BLaER1 treated with 17β-estradiol and CSF1 and Interleukin-3, amounts not matched to agents 10 nM and 100 nM (cell line): ENCODE data around the gene ZNF618.

Source experiments
- H3K27ac ChIP-seq, 11 experiments: shearing (Covaris generic); formaldehyde crosslinking; 2 replicates each; pipeline ENCODE4 v1.8.1; 2022
- H3K27me3 ChIP-seq, 11 experiments: shearing (Covaris generic); formaldehyde crosslinking; 2 replicates each; pipeline ENCODE4 v1.8.1; 2022
- H3K36me3 ChIP-seq, 11 experiments: shearing (Covaris generic); formaldehyde crosslinking; 2 replicates each; pipeline ENCODE4 v1.8.1; 2022
- H3K4me1 ChIP-seq, 10 experiments: shearing (Covaris generic); formaldehyde crosslinking; 2 replicates each; pipeline ENCODE4 v1.8.1; 2022
- H3K4me2 ChIP-seq, 11 experiments: shearing (Covaris generic); formaldehyde crosslinking; 2 replicates each; pipeline ENCODE4 v1.8.1; 2022
- H3K4me3 ChIP-seq, 10 experiments: shearing (Covaris generic); formaldehyde crosslinking; 2 replicates each; pipeline ENCODE4 v1.8.1; 2022
- H3K9ac ChIP-seq, 11 experiments: shearing (Covaris generic); formaldehyde crosslinking; 2 replicates each; pipeline ENCODE4 v1.8.1; 2022
- H3K9me3 ChIP-seq, 11 experiments: shearing (Covaris generic); formaldehyde crosslinking; replicated peaks in 1 of 11; 2 replicates each; pipeline ENCODE4 v1.8.1; 2022
- H4K20me1 ChIP-seq, 11 experiments: shearing (Covaris generic); formaldehyde crosslinking; 2 replicates each; pipeline ENCODE4 v1.8.1; 2022
- Cebpa-rat ChIP-seq, 11 experiments: shearing (Covaris generic); IDR thresholded peaks; 2 replicates each; pipeline ENCODE4 v1.8.1; 2022

The ZNF618 gene

DNA sequence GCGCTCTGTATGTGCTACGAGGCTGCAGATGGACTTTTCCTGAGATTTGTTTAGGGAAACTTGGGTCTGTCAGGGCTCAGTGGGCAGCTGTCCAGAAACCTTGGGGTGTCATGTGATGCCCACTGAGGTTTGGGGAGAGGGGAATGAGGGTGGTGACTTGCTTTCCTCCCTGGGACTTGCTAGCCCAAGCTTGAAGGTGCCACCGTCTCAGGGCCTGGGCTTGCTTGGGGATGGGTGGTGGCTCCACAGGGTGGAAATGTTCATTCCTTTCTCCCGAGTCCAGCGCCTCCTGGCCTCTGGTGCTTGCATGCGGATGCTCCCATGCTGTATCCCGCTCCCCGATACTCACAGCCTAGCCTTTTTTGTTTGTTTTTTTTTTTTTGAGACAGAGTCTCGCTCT lies 33.3 kb downstream of the ZNF618 start:
- peaks cover 0 to 47% (median 17%) of the 10 kb centered on the region in 11 experiments; a peak in 15 of 22 replicates for H3K36me3 ChIP-seq
- H4K20me1 ChIP-seq = peaks cover 0 to 92% (median 41%) of the 10 kb centered on the region in 11 experiments; a peak in 14 of 22 replicates
- TF ChIP-seq Cebpa-rat (IDR thresholded peaks at IDR 0.05) = no peak
- no peaks in the 10 kb centered on the region for H3K27me3 ChIP-seq
- peaks cover 0 to 8% (median 4%) of the 10 kb centered on the region in 11 experiments; a peak in 9 of 22 replicates for H3K9me3 ChIP-seq
- H3K4me2 ChIP-seq = no peak overlapping the region
- peaks cover 0 to 25% (median 0%) of the 10 kb centered on the region in 10 experiments; a peak in 9 of 20 replicates for H3K4me1 ChIP-seq
- H3K27ac ChIP-seq = no peak overlapping the region; a peak in 1 of 22 replicates
- H3K4me3 ChIP-seq = no peak overlapping the region
- no peak overlapping the region for H3K9ac ChIP-seq

DNA sequence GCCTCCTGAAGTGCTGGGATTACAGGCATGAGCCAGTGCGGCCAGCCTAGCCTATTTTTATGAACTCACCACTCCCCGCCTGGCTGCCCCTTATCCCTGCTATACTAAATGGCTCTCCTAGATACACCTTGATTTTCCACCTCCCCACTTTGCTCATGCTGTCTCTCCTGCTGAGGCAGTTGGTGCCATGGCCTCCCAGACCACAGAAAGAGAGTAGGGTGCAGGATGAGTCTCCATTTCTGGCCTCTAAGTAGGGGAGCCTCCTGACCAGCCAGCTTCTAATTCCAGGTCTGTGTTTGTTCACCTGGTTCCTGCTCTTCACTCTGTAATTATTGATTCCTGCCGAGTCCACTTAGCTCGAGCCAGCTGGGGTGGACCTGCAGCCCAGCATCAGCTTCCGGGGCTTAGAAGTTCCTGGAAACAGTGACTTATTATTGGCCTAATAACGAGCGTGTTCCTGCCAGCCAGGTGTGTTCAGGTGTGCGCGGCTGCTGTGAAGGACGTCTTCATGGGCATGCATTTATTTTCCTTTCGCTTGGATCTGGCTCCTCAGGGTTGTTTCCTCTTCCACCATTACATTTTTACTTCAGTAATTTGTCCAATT lies 34.0 kb downstream of the ZNF618 start:
- Histone ChIP-seq H3K27ac (no peak overlapping the region), H3K36me3 (peaks cover 0 to 41% (median 13%) of the 10 kb centered on the region in 11 experiments; a peak in 11 of 22 replicates), H3K4me1 (peaks cover 0 to 25% (median 0%) of the 10 kb centered on the region in 10 experiments; a peak in 10 of 20 replicates), H3K4me3 (no peak overlapping the region), H3K9ac (no peak overlapping the region), H4K20me1 (peaks cover 0 to 92% (median 41%) of the 10 kb centered on the region in 11 experiments; a peak in 15 of 22 replicates), H3K9me3 (0 out of 22 replicates have a peak, but pooled peaks cover 0 to under 1% (median 0%) of the 10 kb centered on the region in 11 experiments), H3K4me2 (no peak overlapping the region), H3K27me3 (no peaks in the 10 kb centered on the region)
- TF ChIP-seq Cebpa-rat (IDR thresholded peaks at IDR 0.05) = no peak

DNA sequence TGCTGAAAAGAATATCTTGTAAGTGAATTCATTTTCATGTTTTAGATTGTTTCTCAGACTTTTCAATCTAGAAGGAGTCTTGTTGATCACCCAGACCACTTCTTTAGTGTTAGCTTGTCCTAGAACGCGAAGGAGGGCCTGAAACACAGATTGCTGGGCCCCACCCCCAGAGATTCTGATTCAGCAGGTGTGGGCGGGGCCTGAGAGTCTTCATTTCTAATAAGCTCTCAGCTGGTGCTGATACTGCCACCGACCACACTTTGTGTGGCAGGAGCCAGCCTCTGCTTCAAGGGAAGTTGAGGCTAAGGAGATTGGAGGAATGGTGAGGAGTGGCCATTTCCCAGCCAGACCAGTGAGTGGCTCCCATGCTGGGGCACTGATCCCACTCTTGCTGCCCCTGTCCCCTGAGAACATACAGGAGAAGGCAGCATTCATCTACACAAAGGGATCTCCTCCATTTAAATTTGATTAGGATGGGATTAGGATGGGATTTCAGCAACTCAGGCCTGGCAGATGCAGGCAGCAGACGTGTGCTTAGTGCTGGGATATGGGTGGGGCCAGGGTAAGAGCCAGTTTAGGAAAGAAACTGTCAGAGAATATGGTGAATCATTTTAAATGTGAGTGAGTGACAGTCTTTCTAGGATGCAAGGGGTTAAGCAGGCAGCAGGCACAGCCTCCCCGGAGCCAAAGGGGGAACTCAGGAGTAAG lies 35.9 kb downstream of the ZNF618 start:
- no peak for TF ChIP-seq Cebpa-rat (IDR thresholded peaks at IDR 0.05)
- Histone ChIP-seq H3K36me3 (peaks cover 0 to 43% (median 28%) of the 10 kb centered on the region in 11 experiments; a peak in 15 of 22 replicates), H3K27ac (no peak overlapping the region), H3K4me2 (no peak overlapping the region), H3K4me3 (no peak overlapping the region), H3K27me3 (no peaks in the 10 kb centered on the region), H4K20me1 (peaks cover 0 to 87% (median 44%) of the 10 kb centered on the region in 11 experiments; a peak in 15 of 22 replicates), H3K9me3 (no peaks in the 10 kb centered on the region), H3K4me1 (peaks cover 0 to 15% (median 0%) of the 10 kb centered on the region in 10 experiments; a peak in 10 of 20 replicates), H3K9ac (no peak overlapping the region)

DNA sequence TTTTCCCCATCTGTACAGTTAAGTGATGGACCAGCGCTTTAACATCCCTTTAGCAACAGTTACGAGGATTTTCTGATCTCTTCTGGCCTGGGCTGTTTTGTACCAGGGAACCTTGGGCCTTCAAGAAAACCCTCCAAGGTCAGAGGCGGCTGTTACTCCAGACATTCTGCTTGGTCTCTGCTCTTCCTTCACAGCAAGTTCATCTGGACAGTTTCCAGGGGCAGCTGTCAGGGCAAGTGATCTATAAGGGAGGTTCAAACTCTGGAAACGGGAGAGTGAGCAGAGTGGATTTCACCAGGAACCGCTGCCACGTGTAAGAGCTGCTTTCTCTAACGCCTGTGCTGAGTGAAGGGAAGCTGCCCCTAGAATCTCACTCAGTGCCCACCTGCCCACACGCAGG lies 36.7 kb downstream of the ZNF618 start:
- peaks cover 0 to 6% (median 0%) of the 10 kb centered on the region in 10 experiments; a peak in 4 of 20 replicates for H3K4me1 ChIP-seq
- peaks cover 0 to 87% (median 46%) of the 10 kb centered on the region in 11 experiments; a peak in 14 of 22 replicates for H4K20me1 ChIP-seq
- no peak overlapping the region for H3K4me3 ChIP-seq
- H3K4me2 ChIP-seq = no peak overlapping the region
- H3K36me3 ChIP-seq = peaks cover 0 to 38% (median 25%) of the 10 kb centered on the region in 11 experiments; a peak in 15 of 22 replicates
- TF ChIP-seq Cebpa-rat (IDR thresholded peaks at IDR 0.05) = no peak
- H3K27ac ChIP-seq = no peak overlapping the region
- H3K27me3 ChIP-seq = no peaks in the 10 kb centered on the region
- H3K9me3 ChIP-seq = no peaks in the 10 kb centered on the region
- H3K9ac ChIP-seq = 0 out of 22 replicates have a peak overlapping the region, but pooled peaks of 1 of the 11 experiments have one; percentile 12

DNA sequence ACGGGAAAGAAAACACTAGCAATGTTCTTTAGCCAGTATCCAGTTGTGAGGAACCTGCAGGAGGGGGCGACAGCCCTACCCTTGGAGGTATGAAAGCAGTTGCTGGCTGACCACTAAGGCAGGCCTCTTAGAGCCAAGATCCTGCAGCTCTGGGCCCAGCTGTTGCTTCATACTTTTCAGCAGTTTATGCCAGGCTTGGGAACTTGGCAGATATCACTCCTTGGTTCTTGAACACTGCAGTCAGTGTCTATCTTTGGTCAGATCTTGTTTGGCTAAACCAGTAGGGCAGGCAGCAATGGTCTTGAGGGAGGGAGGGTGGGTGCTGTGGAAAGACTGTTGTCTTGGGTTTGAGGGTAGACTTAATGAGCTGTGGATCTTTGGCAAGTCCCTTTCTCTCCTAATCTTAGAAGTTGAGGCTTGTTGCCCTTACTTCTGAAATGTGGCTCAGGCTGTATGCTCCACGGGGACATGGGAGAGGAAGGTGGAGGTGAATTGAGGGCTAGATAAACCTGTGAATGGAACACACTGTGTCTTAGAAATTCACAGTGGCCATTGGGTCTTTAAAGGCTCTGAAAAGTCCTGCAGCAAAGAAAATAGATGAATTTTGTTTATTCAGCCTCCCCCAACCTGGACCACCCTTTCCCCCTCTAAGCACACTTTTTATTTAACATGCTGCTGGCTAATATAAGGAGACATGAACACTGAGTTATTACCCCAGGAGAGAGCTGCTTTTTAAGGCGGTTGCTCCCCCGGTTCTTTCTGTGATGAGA lies 37.5 kb downstream of the ZNF618 start:
- Histone ChIP-seq H3K4me2 (no peak overlapping the region), H3K9me3 (no peaks in the 10 kb centered on the region), H3K4me3 (no peak overlapping the region), H3K27me3 (no peaks in the 10 kb centered on the region), H4K20me1 (peaks cover 0 to 92% (median 43%) of the 10 kb centered on the region in 11 experiments; a peak in 14 of 22 replicates), H3K36me3 (peaks cover 0 to 37% (median 27%) of the 10 kb centered on the region in 11 experiments; a peak in 16 of 22 replicates), H3K9ac (no peak overlapping the region), H3K4me1 (peaks cover 0 to 6% (median 0%) of the 10 kb centered on the region in 10 experiments; a peak in 3 of 20 replicates), H3K27ac (no peak overlapping the region)
- TF ChIP-seq Cebpa-rat (IDR thresholded peaks at IDR 0.05) = no peak

DNA sequence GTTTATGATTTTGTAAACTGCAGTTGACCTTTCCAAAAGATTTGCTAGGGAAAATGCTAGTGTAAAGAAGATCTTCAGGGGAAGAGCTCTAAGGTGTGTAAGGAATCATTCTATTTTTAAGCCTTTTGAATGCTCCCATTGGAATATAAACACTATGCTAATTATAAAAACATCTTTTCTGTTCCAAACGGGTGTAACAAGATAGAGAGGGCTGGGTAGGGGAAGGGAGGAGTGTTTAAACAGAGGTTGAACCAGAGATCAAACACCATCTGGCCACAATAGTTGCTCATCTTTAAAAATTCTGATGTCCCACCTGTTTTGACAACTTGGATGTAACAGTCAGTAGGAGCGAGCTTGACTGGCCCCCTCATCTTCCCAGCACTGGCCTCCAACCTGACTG lies 38.4 kb downstream of the ZNF618 start:
- H3K4me3 ChIP-seq = no peak overlapping the region
- no peak overlapping the region for H3K27ac ChIP-seq
- peaks cover 0 to 92% (median 42%) of the 10 kb centered on the region in 11 experiments; a peak in 14 of 22 replicates for H4K20me1 ChIP-seq
- no peak overlapping the region for H3K9ac ChIP-seq
- TF ChIP-seq Cebpa-rat (IDR thresholded peaks at IDR 0.05) = no peak
- H3K27me3 ChIP-seq = no peaks in the 10 kb centered on the region
- no peaks in the 10 kb centered on the region for H3K9me3 ChIP-seq
- H3K36me3 ChIP-seq = peaks cover 0 to 38% (median 30%) of the 10 kb centered on the region in 11 experiments; a peak in 16 of 22 replicates
- no peak overlapping the region for H3K4me2 ChIP-seq
- H3K4me1 ChIP-seq = peaks cover 0 to 6% (median 0%) of the 10 kb centered on the region in 10 experiments; a peak in 3 of 20 replicates

DNA sequence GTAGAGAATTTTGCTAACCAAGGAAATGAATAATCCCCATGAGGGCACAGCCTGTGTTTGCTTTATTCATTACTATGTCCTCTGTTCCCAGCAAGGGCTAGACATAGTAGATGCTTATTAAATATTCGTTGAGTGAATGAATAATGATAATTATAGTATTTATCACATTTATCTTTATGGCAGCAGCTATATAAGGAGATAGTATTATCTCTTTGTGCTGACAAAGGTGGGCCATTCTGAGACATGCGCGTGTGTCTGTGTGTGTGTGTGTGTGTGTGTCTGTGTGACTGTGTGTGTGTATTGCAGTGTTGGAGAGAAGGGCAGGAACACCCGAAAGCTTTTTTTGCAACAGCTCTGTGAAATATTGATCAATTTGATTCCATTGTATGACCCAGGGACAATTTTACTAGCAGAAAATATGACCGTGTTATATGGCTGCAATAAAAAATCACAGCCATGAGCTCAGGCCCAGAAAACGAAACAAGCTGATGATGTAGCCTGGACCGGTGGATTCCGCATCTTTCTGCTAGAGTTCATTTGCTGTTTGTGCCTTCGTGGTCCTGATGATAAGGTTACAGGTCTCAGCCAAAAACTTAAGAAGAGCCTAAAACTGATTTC lies 39.8 kb downstream of the ZNF618 start:
- Histone ChIP-seq H3K4me3 (no peak overlapping the region), H3K9me3 (peaks cover 0 to 4% (median 0%) of the 10 kb centered on the region in 11 experiments; a peak in 1 of 22 replicates), H3K4me2 (no peak overlapping the region), H4K20me1 (peaks cover 0 to 88% (median 42%) of the 10 kb centered on the region in 11 experiments; a peak in 13 of 22 replicates), H3K36me3 (peaks cover 0 to 51% (median 39%) of the 10 kb centered on the region in 11 experiments; a peak in 16 of 22 replicates), H3K9ac (no peak overlapping the region), H3K4me1 (peaks cover 0 to 6% (median 0%) of the 10 kb centered on the region in 10 experiments; a peak in 3 of 20 replicates), H3K27me3 (no peaks in the 10 kb centered on the region), H3K27ac (no peak overlapping the region)
- no peak for TF ChIP-seq Cebpa-rat (IDR thresholded peaks at IDR 0.05)

DNA sequence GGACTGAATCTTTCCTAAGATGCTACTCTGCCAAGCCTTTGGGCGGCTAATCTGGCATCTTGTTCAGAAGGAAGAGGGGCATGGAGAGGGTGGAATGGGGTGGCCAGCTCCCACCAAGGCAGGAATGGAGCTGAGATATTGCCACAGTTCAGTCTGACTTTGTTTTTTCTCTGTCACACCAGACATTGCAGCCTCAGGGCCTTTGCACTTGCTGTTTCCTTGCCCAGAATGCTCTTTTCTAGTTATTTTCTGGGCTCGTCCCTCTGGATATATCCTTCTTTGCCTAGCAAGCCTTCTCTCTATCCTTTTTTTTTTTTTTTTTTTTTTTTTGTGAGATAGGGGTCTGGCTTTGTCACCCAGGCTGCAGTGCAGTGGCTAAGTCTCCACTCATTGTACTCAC lies 40.8 kb downstream of the ZNF618 start:
- TF ChIP-seq Cebpa-rat (IDR thresholded peaks at IDR 0.05) = no peak
- no peak overlapping the region for H3K4me3 ChIP-seq
- H3K27me3 ChIP-seq = no peaks in the 10 kb centered on the region
- H3K4me2 ChIP-seq = no peak overlapping the region
- H3K9me3 ChIP-seq = peaks cover 0 to 11% (median 5%) of the 10 kb centered on the region in 11 experiments; a peak in 11 of 22 replicates
- H3K9ac ChIP-seq = no peak overlapping the region
- H4K20me1 ChIP-seq = peaks cover 0 to 86% (median 35%) of the 10 kb centered on the region in 11 experiments; a peak in 13 of 22 replicates
- H3K27ac ChIP-seq = no peak overlapping the region
- H3K4me1 ChIP-seq = peaks cover 0 to 11% (median 3%) of the 10 kb centered on the region in 10 experiments; a peak in 9 of 20 replicates
- peaks cover 0 to 59% (median 38%) of the 10 kb centered on the region in 11 experiments; a peak in 17 of 22 replicates for H3K36me3 ChIP-seq
